Neural progenitor cell (in vitro differentiated cells): ENCODE data around the gene CREB3. TPM values are rescaled to one million over a fixed set of nuclear protein-coding genes. Genes with fewer than 3 reads are reported as not detected.

Source experiments
- DNase-seq: peaks from one replicate; pipeline ENCODE4 v3.0.0-alpha.2; 2016; ENCODE audit warnings: low spot score
- H2AFZ ChIP-seq: fragments of 200-600 bp; sonication (generic); replicated peaks from 2 replicates; pipeline ENCODE4 v1.6.1; 2016; ENCODE audit warnings: antibody characterized with exemption
- H3F3A ChIP-seq: fragments of 200-600 bp; sonication (generic); 2 replicates; pipeline ENCODE4 v1.6.1; 2016; ENCODE audit warnings: antibody characterized with exemption, low read depth
- H3K27ac ChIP-seq: fragments of 200-600 bp; sonication (generic); 2 replicates; pipeline ENCODE4 v1.5.1; 2016; ENCODE audit warnings: mild to moderate bottlenecking
- H3K27me3 ChIP-seq: fragments of 200-600 bp; sonication (generic); 2 replicates; pipeline ENCODE4 v1.6.1; 2016; ENCODE audit warnings: mild to moderate bottlenecking, moderate library complexity
- H3K36me3 ChIP-seq: fragments of 200-600 bp; sonication (generic); 2 replicates; pipeline ENCODE4 v1.5.1; 2016
- H3K4me1 ChIP-seq: fragments of 200-600 bp; sonication (generic); 2 replicates; pipeline ENCODE4 v1.6.1; 2016; ENCODE audit warnings: mixed run types
- H3K4me2 ChIP-seq: fragments of 200-600 bp; sonication (generic); 2 replicates; pipeline ENCODE4 v1.6.1; 2016
- H3K4me3 ChIP-seq: fragments of 200-600 bp; sonication (generic); 2 replicates; pipeline ENCODE4 v1.5.1; 2016
- H3K79me2 ChIP-seq: fragments of 200-600 bp; sonication (generic); 2 replicates; pipeline ENCODE4 v1.6.1; 2016; ENCODE audit warnings: low read depth
- H3K9ac ChIP-seq: fragments of 200-600 bp; sonication (generic); 2 replicates; pipeline ENCODE4 v1.6.1; 2016
- H3K9me3 ChIP-seq: fragments of 200-600 bp; sonication (generic); 2 replicates; pipeline ENCODE4 v1.5.1; 2016; ENCODE audit warnings: low read depth
- H4K20me1 ChIP-seq: fragments of 200-600 bp; sonication (generic); 2 replicates; pipeline ENCODE4 v1.6.1; 2016; ENCODE audit warnings: low read depth
- H3K27ac Mint-ChIP-seq: 3 replicates; pipeline ENCODE4 v1.8.0; 2021; ENCODE audit warnings: mixed read lengths
- H3K27me3 Mint-ChIP-seq: 2 replicates; pipeline ENCODE4 v1.8.0; 2022; ENCODE audit warnings: low read depth, mild to moderate bottlenecking, inconsistent platforms, moderate library complexity, mixed read lengths; ENCODE audit not compliant: insufficient read depth
- H3K36me3 Mint-ChIP-seq: 3 replicates; pipeline ENCODE4 v1.8.0; 2021; ENCODE audit warnings: mixed read lengths
- H3K4me1 Mint-ChIP-seq: 3 replicates; pipeline ENCODE4 v1.8.0; 2021; ENCODE audit warnings: mixed read lengths
- H3K4me3 Mint-ChIP-seq: 3 replicates; pipeline ENCODE4 v1.8.0; 2021; ENCODE audit warnings: mild to moderate bottlenecking, moderate library complexity, mixed read lengths
- H3K9me3 Mint-ChIP-seq: 3 replicates; pipeline ENCODE4 v1.8.0; 2020; ENCODE audit warnings: mixed read lengths
- EZH2 ChIP-seq: fragments of 200-600 bp; sonication (generic); IDR thresholded peaks from 2 replicates; pipeline ENCODE4 v1.6.1; 2017; ENCODE audit warnings: antibody characterized with exemption, mild to moderate bottlenecking, moderate library complexity
- EZH2phosphoT487 ChIP-seq: fragments of 200-600 bp; sonication (generic); IDR thresholded peaks from 2 replicates; pipeline ENCODE4 v1.6.1; 2017; ENCODE audit warnings: antibody characterized with exemption
- total RNA-seq: library from RNA; depleted of rRNA; stranded (reverse); fragments of >200 nt; gene quantifications from 2 replicates; pipeline ENCODE4 v1.2.3, GENCODE V29; 2015; ENCODE audit warnings: low replicate concordance
- TF ChIP-seq, protein P1 (sequence below): fragments of 200-600 bp; sonication (generic); IDR thresholded peaks from 2 replicates; pipeline ENCODE4 v1.5.1; 2017; ENCODE audit warnings: antibody characterized with exemption, mild to moderate bottlenecking

CREB3 gene
- total RNA-seq, 1 donor from 2014 or later = 27.9 TPM

GRCh38 chr9:35685506-35685905 is 47.0 kb upstream of the CREB3 start:
- no peaks in the 10 kb centered on the region for H4K20me1 ChIP-seq
- no peak overlapping the region for H3K27ac Mint-ChIP-seq
- H3K79me2 ChIP-seq = peaks cover 19% of the 10 kb centered on the region
- H3K27me3 ChIP-seq = no peaks in the 10 kb centered on the region
- TF ChIP-seq EZH2 (no peak), EZH2phosphoT487 (no peak)
- TF ChIP-seq, protein P1, sequence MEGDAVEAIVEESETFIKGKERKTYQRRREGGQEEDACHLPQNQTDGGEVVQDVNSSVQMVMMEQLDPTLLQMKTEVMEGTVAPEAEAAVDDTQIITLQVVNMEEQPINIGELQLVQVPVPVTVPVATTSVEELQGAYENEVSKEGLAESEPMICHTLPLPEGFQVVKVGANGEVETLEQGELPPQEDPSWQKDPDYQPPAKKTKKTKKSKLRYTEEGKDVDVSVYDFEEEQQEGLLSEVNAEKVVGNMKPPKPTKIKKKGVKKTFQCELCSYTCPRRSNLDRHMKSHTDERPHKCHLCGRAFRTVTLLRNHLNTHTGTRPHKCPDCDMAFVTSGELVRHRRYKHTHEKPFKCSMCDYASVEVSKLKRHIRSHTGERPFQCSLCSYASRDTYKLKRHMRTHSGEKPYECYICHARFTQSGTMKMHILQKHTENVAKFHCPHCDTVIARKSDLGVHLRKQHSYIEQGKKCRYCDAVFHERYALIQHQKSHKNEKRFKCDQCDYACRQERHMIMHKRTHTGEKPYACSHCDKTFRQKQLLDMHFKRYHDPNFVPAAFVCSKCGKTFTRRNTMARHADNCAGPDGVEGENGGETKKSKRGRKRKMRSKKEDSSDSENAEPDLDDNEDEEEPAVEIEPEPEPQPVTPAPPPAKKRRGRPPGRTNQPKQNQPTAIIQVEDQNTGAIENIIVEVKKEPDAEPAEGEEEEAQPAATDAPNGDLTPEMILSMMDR = no peak
- H3K9me3 Mint-ChIP-seq = peaks cover 2% of the 10 kb centered on the region
- no peak overlapping the region for H3K27ac ChIP-seq
- H3K9ac ChIP-seq = no peak overlapping the region
- H3K4me1 Mint-ChIP-seq = peaks cover 33% of the 10 kb centered on the region
- no peaks in the 10 kb centered on the region for H3K36me3 ChIP-seq
- H2AFZ ChIP-seq = no peak overlapping the region
- H3F3A ChIP-seq = peaks cover 9% of the 10 kb centered on the region
- H3K36me3 Mint-ChIP-seq = peaks cover 24% of the 10 kb centered on the region
- peaks cover 9% of the 10 kb centered on the region for H3K27me3 Mint-ChIP-seq
- no peak overlapping the region for H3K4me3 Mint-ChIP-seq
- no peak overlapping the region for H3K4me3 ChIP-seq
- H3K4me2 ChIP-seq = no peak overlapping the region
- H3K4me1 ChIP-seq = peaks cover 7% of the 10 kb centered on the region
- H3K9me3 ChIP-seq = no peaks in the 10 kb centered on the region
- no peak for DNase-seq

GRCh38 chr9:35686222-35687203 is 46.0 kb upstream of the CREB3 start:
- Histone ChIP-seq H3K9me3 (no peaks in the 10 kb centered on the region), H3K4me2 (no peak overlapping the region), H2AFZ (no peak overlapping the region), H3K4me3 (no peak overlapping the region), H3K4me1 (peaks cover 10% of the 10 kb centered on the region), H3K36me3 (no peaks in the 10 kb centered on the region), H4K20me1 (no peaks in the 10 kb centered on the region), H3K9ac (no peak overlapping the region), H3K27ac (no peak overlapping the region), H3K27me3 (no peaks in the 10 kb centered on the region), H3K79me2 (peaks cover 19% of the 10 kb centered on the region), H3F3A (peaks cover 4% of the 10 kb centered on the region)
- TF ChIP-seq EZH2phosphoT487 = no peak
- TF ChIP-seq EZH2 = no peak
- TF ChIP-seq, protein P1 = no peak
- peaks cover 24% of the 10 kb centered on the region for H3K36me3 Mint-ChIP-seq
- peak overlapping the region; percentile 91 for H3K27ac Mint-ChIP-seq
- no peak for DNase-seq
- peaks cover 8% of the 10 kb centered on the region for H3K27me3 Mint-ChIP-seq
- H3K9me3 Mint-ChIP-seq = peaks cover 2% of the 10 kb centered on the region
- peaks cover 34% of the 10 kb centered on the region for H3K4me1 Mint-ChIP-seq
- H3K4me3 Mint-ChIP-seq = no peak overlapping the region

- Histone ChIP-seq H3K27ac (no peak overlapping the region), H3K4me3 (no peak overlapping the region), H3K79me2 (peaks cover 19% of the 10 kb centered on the region), H3K9me3 (no peaks in the 10 kb centered on the region), H3F3A (peaks cover 12% of the 10 kb centered on the region), H3K36me3 (no peaks in the 10 kb centered on the region), H4K20me1 (no peaks in the 10 kb centered on the region), H3K27me3 (no peaks in the 10 kb centered on the region), H3K9ac (no peak overlapping the region), H3K4me1 (peaks cover 10% of the 10 kb centered on the region), H3K4me2 (no peak overlapping the region), H2AFZ (no peak overlapping the region)
- no peak for DNase-seq
- H3K4me3 Mint-ChIP-seq = peak overlapping the region; percentile 12
- peaks cover 9% of the 10 kb centered on the region for H3K27me3 Mint-ChIP-seq
- H3K36me3 Mint-ChIP-seq = peaks cover 19% of the 10 kb centered on the region
- H3K4me1 Mint-ChIP-seq = peaks cover 36% of the 10 kb centered on the region
- TF ChIP-seq EZH2phosphoT487 (no peak), EZH2 (no peak)
- TF ChIP-seq, protein P1 = no peak
- H3K9me3 Mint-ChIP-seq = peaks cover 2% of the 10 kb centered on the region
- H3K27ac Mint-ChIP-seq = no peak overlapping the region
These were observed 45.2 kb upstream of the CREB3 start for GRCh38 chr9:35687306-35687705.
